Measurements from ENCODE around the gene SSH2.

- TF ChIP-seq CTCF (IDR thresholded peaks at IDR 0.05 in 4 of 5, conservative IDR thresholded peaks at IDR 0.05 in 1 of 5) (no peak), POLR2A (IDR thresholded peaks at IDR 0.05) (no peak)
These were observed 339.4 kb downstream of the SSH2 start for GRCh38 chr17:29590411-29591145.
